OCI-LY1 (cell line): ENCODE measurements around the gene BCL2.

Source experiments
- H2AFZ ChIP-seq: fragments of 200-600 bp; sonication (generic), shearing (Covaris generic); 2 replicates; pipeline ENCODE4 v1.6.0; 2014; ENCODE audit warnings: antibody characterized with exemption, mild to moderate bottlenecking, low read length
- H3F3A ChIP-seq: fragments of 200-600 bp; sonication (generic), shearing (Covaris generic); 2 replicates; pipeline ENCODE4 v1.6.0; 2014; ENCODE audit warnings: mild to moderate bottlenecking, antibody characterized with exemption, low read length, moderate library complexity; ENCODE audit not compliant: insufficient read depth
- H3K27ac ChIP-seq: fragments of 200-600 bp; sonication (generic); 2 replicates; pipeline ENCODE4 v1.5.1; 2014; ENCODE audit warnings: low read length, mixed run types, mild to moderate bottlenecking, low read depth; ENCODE audit not compliant: poor library complexity, severe bottlenecking
- H3K27me3 ChIP-seq: fragments of 200-600 bp; sonication (generic); 2 replicates; pipeline ENCODE4 v1.6.0; 2014; ENCODE audit warnings: antibody characterized with exemption, mild to moderate bottlenecking, low read length, moderate library complexity; ENCODE audit not compliant: insufficient read depth
- H3K36me3 ChIP-seq: fragments of 200-600 bp; sonication (generic); 2 replicates; pipeline ENCODE4 v1.6.1; 2014; ENCODE audit warnings: mild to moderate bottlenecking, antibody characterized with exemption, low read length, moderate library complexity, mixed read lengths; ENCODE audit not compliant: insufficient read depth
- H3K4me1 ChIP-seq: fragments of 200-600 bp; sonication (generic); 2 replicates; pipeline ENCODE4 v1.5.1; 2014; ENCODE audit warnings: mild to moderate bottlenecking, low read length, moderate library complexity; ENCODE audit not compliant: insufficient read depth, severe bottlenecking
- H3K4me2 ChIP-seq: fragments of 200-600 bp; sonication (generic), shearing (Covaris generic); 2 replicates; pipeline ENCODE4 v1.6.1; 2014; ENCODE audit warnings: low read length
- H3K4me3 ChIP-seq: fragments of 200-600 bp; sonication (generic); 2 replicates; pipeline ENCODE4 v1.5.1; 2014; ENCODE audit warnings: low read length, low read depth, mild to moderate bottlenecking, mixed read lengths; ENCODE audit not compliant: poor library complexity, severe bottlenecking
- H3K79me2 ChIP-seq: fragments of 200-600 bp; shearing (Covaris generic); 2 replicates; pipeline ENCODE4 v1.6.1; 2016; ENCODE audit warnings: mixed run types, low read length, mixed read lengths; ENCODE audit not compliant: insufficient read depth
- H3K9ac ChIP-seq: fragments of 200-600 bp; sonication (generic), shearing (Covaris generic); 2 replicates; pipeline ENCODE4 v1.6.1; 2014; ENCODE audit warnings: mild to moderate bottlenecking, low read length, mixed read lengths
- H3K9me2 ChIP-seq: fragments of 200-600 bp; sonication (generic), shearing (Covaris generic); 2 replicates; pipeline ENCODE4 v1.6.1; 2014; ENCODE audit warnings: low read depth, mild to moderate bottlenecking, low read length, mixed read lengths
- H3K9me3 ChIP-seq: fragments of 200-600 bp; shearing (Covaris generic); 2 replicates; pipeline ENCODE4 v1.6.1; 2014; ENCODE audit warnings: low read length, mixed read lengths
- H4K20me1 ChIP-seq: fragments of 200-600 bp; sonication (generic), shearing (Covaris generic); 2 replicates; pipeline ENCODE4 v1.6.0; 2016; ENCODE audit warnings: mild to moderate bottlenecking, low read length; ENCODE audit not compliant: insufficient read depth
- EZH2 ChIP-seq: fragments of 200-600 bp; sonication (generic), shearing (Covaris generic); IDR thresholded peaks from 2 replicates; pipeline ENCODE4 v1.8.0; 2017; ENCODE audit warnings: borderline replicate concordance, mixed run types, mild to moderate bottlenecking, antibody characterized with exemption, low read length, moderate library complexity, mixed read lengths
- TF ChIP-seq, protein P1 (sequence below): fragments of 200-600 bp; sonication (generic), shearing (Covaris generic); IDR thresholded peaks from 2 replicates; pipeline ENCODE4 v1.5.1; 2017; ENCODE audit warnings: mild to moderate bottlenecking, antibody characterized with exemption, low read length, moderate library complexity, mixed read lengths

BCL2 gene

DNA sequence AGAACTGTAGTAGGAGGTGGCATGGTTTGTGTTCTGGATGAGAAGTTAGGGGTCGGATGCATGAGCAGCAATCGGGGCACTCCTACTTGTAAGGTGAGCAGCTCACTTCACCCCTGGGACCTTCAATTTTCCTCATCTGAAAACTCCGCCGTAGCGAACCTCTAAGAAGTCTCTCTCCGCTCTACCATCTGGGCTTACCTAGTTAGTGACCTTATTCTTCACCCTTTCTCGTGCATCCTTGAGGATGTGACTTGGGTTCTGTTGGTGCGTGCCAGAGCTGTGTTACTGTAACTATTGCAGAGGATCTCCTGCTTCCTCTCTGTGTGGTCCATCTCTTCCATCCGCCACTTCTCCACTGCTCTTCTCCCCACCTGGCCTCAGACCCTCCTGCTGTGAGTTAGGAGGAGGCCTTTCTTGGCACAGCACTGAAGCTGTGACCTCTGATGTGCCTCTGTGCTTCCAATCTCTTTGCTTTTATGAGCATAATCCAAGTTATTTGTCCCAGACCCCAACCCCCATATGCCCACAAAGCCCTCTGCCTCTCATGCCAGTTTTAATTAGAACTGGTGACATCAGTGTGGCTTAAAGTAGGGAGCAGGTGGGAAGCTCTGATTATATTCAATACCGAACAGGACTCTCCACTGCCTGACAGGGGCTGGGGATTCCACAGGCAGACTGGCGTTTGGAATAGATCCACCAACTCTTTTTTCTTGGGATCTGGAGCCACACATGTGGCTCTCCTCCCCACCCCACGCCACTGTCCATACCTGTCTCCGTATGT, 178.4 kb downstream of the BCL2 start:
- peak overlapping the region; percentile 77 for H3K9ac ChIP-seq
- H3K4me1 ChIP-seq = peaks cover 100% of the 10 kb centered on the region
- peaks cover 78% of the 10 kb centered on the region for H3K79me2 ChIP-seq
- peak overlapping the region; percentile 73 for H3K4me2 ChIP-seq
- H3K27ac ChIP-seq = peak overlapping the region; percentile 99
- H3K9me2 ChIP-seq = no peaks in the 10 kb centered on the region
- no peaks in the 10 kb centered on the region for H3K9me3 ChIP-seq
- H4K20me1 ChIP-seq = no peaks in the 10 kb centered on the region
- TF ChIP-seq EZH2 = no peak
- TF ChIP-seq, protein P1, sequence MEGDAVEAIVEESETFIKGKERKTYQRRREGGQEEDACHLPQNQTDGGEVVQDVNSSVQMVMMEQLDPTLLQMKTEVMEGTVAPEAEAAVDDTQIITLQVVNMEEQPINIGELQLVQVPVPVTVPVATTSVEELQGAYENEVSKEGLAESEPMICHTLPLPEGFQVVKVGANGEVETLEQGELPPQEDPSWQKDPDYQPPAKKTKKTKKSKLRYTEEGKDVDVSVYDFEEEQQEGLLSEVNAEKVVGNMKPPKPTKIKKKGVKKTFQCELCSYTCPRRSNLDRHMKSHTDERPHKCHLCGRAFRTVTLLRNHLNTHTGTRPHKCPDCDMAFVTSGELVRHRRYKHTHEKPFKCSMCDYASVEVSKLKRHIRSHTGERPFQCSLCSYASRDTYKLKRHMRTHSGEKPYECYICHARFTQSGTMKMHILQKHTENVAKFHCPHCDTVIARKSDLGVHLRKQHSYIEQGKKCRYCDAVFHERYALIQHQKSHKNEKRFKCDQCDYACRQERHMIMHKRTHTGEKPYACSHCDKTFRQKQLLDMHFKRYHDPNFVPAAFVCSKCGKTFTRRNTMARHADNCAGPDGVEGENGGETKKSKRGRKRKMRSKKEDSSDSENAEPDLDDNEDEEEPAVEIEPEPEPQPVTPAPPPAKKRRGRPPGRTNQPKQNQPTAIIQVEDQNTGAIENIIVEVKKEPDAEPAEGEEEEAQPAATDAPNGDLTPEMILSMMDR = no peak
- no peak overlapping the region for H2AFZ ChIP-seq
- no peaks in the 10 kb centered on the region for H3K27me3 ChIP-seq
- peaks cover 47% of the 10 kb centered on the region for H3F3A ChIP-seq
- H3K4me3 ChIP-seq = peak overlapping the region; percentile 61
- peaks cover 97% of the 10 kb centered on the region for H3K36me3 ChIP-seq

- Histone ChIP-seq H3K9me3 (no peaks in the 10 kb centered on the region), H3K4me2 (peak overlapping the region; percentile 73), H2AFZ (no peak overlapping the region), H3K4me3 (peak overlapping the region; percentile 61), H3K27ac (peak overlapping the region; percentile 99), H3K9ac (peak overlapping the region; percentile 81; the same call in 1 of the 2 replicates), H3K4me1 (peaks cover 100% of the 10 kb centered on the region), H4K20me1 (no peaks in the 10 kb centered on the region), H3K36me3 (peaks cover 99% of the 10 kb centered on the region), H3F3A (peaks cover 36% of the 10 kb centered on the region), H3K9me2 (no peaks in the 10 kb centered on the region), H3K79me2 (peaks cover 79% of the 10 kb centered on the region), H3K27me3 (no peaks in the 10 kb centered on the region)
- TF ChIP-seq EZH2 = no peak
- TF ChIP-seq, protein P1 = no peak
Observed at GRCh38 chr18:63140038-63140450, 179.5 kb downstream of the BCL2 start.

DNA sequence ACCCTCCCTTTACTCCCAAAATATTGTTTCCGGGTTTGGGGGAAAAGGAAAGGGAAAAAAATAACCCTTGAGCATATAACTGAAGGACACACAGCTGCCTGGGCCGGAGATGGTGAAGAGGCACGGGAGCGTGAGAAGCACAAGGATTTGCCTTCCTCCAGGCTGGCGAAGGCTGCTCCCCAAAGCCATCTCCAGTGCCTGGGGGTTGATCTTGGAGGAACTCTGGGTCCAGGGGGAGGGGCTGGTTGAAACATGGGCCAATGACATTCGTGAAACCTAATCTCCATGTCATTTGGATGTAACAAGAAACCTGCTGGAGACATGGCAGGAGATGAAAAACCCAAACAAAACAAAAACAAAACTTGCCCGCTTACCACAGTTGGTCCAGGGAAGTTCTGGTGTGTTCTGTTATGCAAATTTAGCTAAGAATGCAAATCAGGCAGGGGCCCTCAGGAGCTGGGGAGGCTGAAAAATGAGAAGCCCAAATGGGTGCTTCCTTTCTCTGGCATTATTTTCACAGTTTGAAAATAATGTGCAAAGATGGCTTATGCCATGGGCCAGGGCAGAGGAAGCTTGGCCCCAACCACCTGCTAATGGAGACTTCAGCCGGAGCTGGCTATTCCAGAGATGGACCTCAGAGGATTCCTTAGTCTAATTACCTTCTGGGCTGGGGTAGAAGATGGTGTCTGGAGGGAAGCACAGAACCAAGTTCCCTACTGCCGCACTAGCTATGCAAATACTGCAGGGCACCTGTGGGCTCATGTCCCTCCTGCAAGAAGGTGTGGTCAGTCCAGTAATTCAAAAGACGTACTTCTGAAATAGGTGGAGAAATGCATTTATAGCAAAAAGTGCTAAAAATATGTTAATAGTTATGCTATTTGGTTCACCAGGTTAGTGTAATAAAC, 180.9 kb downstream of the BCL2 start:
- H3K79me2 ChIP-seq = peaks cover 78% of the 10 kb centered on the region
- H3K9me3 ChIP-seq = no peaks in the 10 kb centered on the region
- peak overlapping the region; percentile 73 for H3K4me2 ChIP-seq
- TF ChIP-seq EZH2 = no peak
- TF ChIP-seq, protein P1 = no peak
- H3K27ac ChIP-seq = peak overlapping the region; percentile 99
- H3K4me1 ChIP-seq = peaks cover 100% of the 10 kb centered on the region
- H3F3A ChIP-seq = peaks cover 26% of the 10 kb centered on the region
- H3K4me3 ChIP-seq = peak overlapping the region; percentile 61
- H3K9ac ChIP-seq = peak overlapping the region; percentile 81
- H3K9me2 ChIP-seq = no peaks in the 10 kb centered on the region
- H3K36me3 ChIP-seq = peaks cover 88% of the 10 kb centered on the region
- no peak overlapping the region for H2AFZ ChIP-seq
- H3K27me3 ChIP-seq = no peaks in the 10 kb centered on the region
- H4K20me1 ChIP-seq = no peaks in the 10 kb centered on the region
